HEK293 (cell line): ENCODE measurements around the gene OSBPL10.

Experiments
- CTCF ChIA-PET: fragments of 350-600 bp; formaldehyde crosslinking; extraction: SDS; loops from one replicate; lab custom pipeline; 2021; ENCODE audit warnings: antibody characterized with exemption; lab: Yijun Ruan, JAX
- POLR2A ChIA-PET: fragments of 300-600 bp; formaldehyde crosslinking; extraction: SDS; loops from one replicate; lab custom pipeline; 2020; ENCODE audit warnings: antibody characterized with exemption, inconsistent platforms; lab: Yijun Ruan, JAX
- H3K27ac ChIP-seq: fragments of 200-500 bp; sonication (Bioruptor generic); 2 replicates; pipeline ENCODE4 v1.5.1; 2014; ENCODE audit warnings: low read depth, low read length, control low read depth, inconsistent platforms; ENCODE audit errors: extremely low read depth
- H3K36me3 ChIP-seq, 2 experiments: fragments of 200-500 bp in 1 of 2; sonication (Bioruptor generic) in 1 of 2; 1 replicate in 1 of 2; 2 replicates in 1 of 2; pipeline ENCODE4 v1.5.1; 2014 to 2017; ENCODE audit warnings: inconsistent platforms in 2 of 2, low read length in 2 of 2; ENCODE audit not compliant: control insufficient read depth in 2 of 2, insufficient read depth in 1 of 2
- H3K4me1 ChIP-seq: fragments of 200-500 bp; sonication (Bioruptor generic); 2 replicates; pipeline ENCODE4 v1.5.1; 2014; ENCODE audit warnings: mild to moderate bottlenecking, low read length, inconsistent platforms; ENCODE audit not compliant: control insufficient read depth, insufficient read depth
- H3K4me3 ChIP-seq: 2 replicates; pipeline ENCODE4 v1.5.1; 2011; ENCODE audit warnings: low read depth, mild to moderate bottlenecking, control low read depth, low read length, moderate library complexity
- H3K9me3 ChIP-seq: fragments of 200-500 bp; sonication (Bioruptor generic); 2 replicates; pipeline ENCODE4 v1.5.1; 2014; ENCODE audit warnings: low read depth, low read length, inconsistent platforms; ENCODE audit not compliant: control insufficient read depth, insufficient read depth
- BCL11A ChIP-seq: fragments of 450-650 bp; formaldehyde crosslinking; IDR thresholded peaks from 2 replicates; pipeline ENCODE4 v1.5.1; 2016; ENCODE audit warnings: low read depth, missing biosample characterization, missing genetic modification characterization
- CTCF ChIP-seq: fragments of 450-650 bp; formaldehyde crosslinking; IDR thresholded peaks from 2 replicates; pipeline ENCODE4 v1.5.1; 2016; ENCODE audit warnings: missing biosample characterization, missing genetic modification characterization
- GLIS1 ChIP-seq: fragments of 450-650 bp; formaldehyde crosslinking; IDR thresholded peaks from 2 replicates; pipeline ENCODE4 v1.5.1; 2016; ENCODE audit warnings: missing biosample characterization, missing genetic modification characterization
- KLF8 ChIP-seq: fragments of 450-650 bp; formaldehyde crosslinking; IDR thresholded peaks from 2 replicates; pipeline ENCODE4 v1.5.1; 2016; ENCODE audit warnings: missing biosample characterization, missing genetic modification characterization
- OSR2 ChIP-seq: fragments of 450-650 bp; formaldehyde crosslinking; IDR thresholded peaks from 2 replicates; pipeline ENCODE4 v1.5.1; 2016; ENCODE audit warnings: missing biosample characterization, missing genetic modification characterization
- REPIN1 ChIP-seq: fragments of 450-650 bp; formaldehyde crosslinking; IDR thresholded peaks from 2 replicates; pipeline ENCODE4 v1.5.1; 2017; ENCODE audit warnings: missing biosample characterization, missing genetic modification characterization, low read depth
- SETDB1 ChIP-seq: IDR thresholded peaks from one replicate; pipeline ENCODE4 v1.6.1; 2017; ENCODE audit warnings: mild to moderate bottlenecking, low read length, moderate library complexity, mixed read lengths; ENCODE audit not compliant: insufficient read length
- ZFP3 ChIP-seq: fragments of 450-650 bp; formaldehyde crosslinking; IDR thresholded peaks from 2 replicates; pipeline ENCODE4 v1.5.1; 2016; ENCODE audit warnings: low read depth, missing biosample characterization, missing genetic modification characterization
- ZFP69B ChIP-seq: fragments of 450-650 bp; formaldehyde crosslinking; IDR thresholded peaks from 2 replicates; pipeline ENCODE4 v1.5.1; 2016; ENCODE audit warnings: missing biosample characterization, missing genetic modification characterization
- ZNF138 ChIP-seq: fragments of 450-650 bp; formaldehyde crosslinking; IDR thresholded peaks from 2 replicates; pipeline ENCODE4 v1.5.1; 2016; ENCODE audit warnings: missing biosample characterization, missing genetic modification characterization, borderline replicate concordance
- ZNF169 ChIP-seq: fragments of 450-650 bp; formaldehyde crosslinking; IDR thresholded peaks from 2 replicates; pipeline ENCODE4 v1.5.1; 2016; ENCODE audit warnings: missing biosample characterization, missing genetic modification characterization
- ZNF184 ChIP-seq: fragments of 450-650 bp; IDR thresholded peaks from 2 replicates; pipeline ENCODE4 v1.5.1; 2018; ENCODE audit warnings: missing biosample characterization, mild to moderate bottlenecking, missing genetic modification characterization
- ZNF239 ChIP-seq: fragments of 450-650 bp; formaldehyde crosslinking; IDR thresholded peaks from 2 replicates; pipeline ENCODE4 v1.5.1; 2016; ENCODE audit warnings: missing biosample characterization, missing genetic modification characterization
- ZNF248 ChIP-seq: fragments of 450-650 bp; formaldehyde crosslinking; IDR thresholded peaks from 2 replicates; pipeline ENCODE4 v1.5.1; 2017; ENCODE audit warnings: missing biosample characterization, missing genetic modification characterization
- ZNF416 ChIP-seq: fragments of 450-650 bp; formaldehyde crosslinking; IDR thresholded peaks from 2 replicates; pipeline ENCODE4 v1.5.1; 2016; ENCODE audit warnings: missing biosample characterization, missing genetic modification characterization
- ZNF449 ChIP-seq: fragments of 450-650 bp; formaldehyde crosslinking; IDR thresholded peaks from 2 replicates; pipeline ENCODE4 v1.5.1; 2017; ENCODE audit warnings: missing biosample characterization, mild to moderate bottlenecking, missing genetic modification characterization, moderate library complexity
- ZNF48 ChIP-seq: fragments of 450-650 bp; formaldehyde crosslinking; IDR thresholded peaks from 2 replicates; pipeline ENCODE4 v1.5.1; 2016; ENCODE audit warnings: missing biosample characterization, missing genetic modification characterization
- ZNF510 ChIP-seq: fragments of 450-650 bp; formaldehyde crosslinking; IDR thresholded peaks from 2 replicates; pipeline ENCODE4 v1.5.1; 2018; ENCODE audit warnings: mild to moderate bottlenecking, missing genetic modification characterization, missing biosample characterization; ENCODE audit not compliant: insufficient replicate concordance
- ZNF514 ChIP-seq: fragments of 450-650 bp; formaldehyde crosslinking; IDR thresholded peaks from 2 replicates; pipeline ENCODE4 v1.5.1; 2016; ENCODE audit warnings: missing biosample characterization, missing genetic modification characterization
- ZNF561 ChIP-seq: fragments of 450-650 bp; IDR thresholded peaks from 2 replicates; pipeline ENCODE4 v1.5.1; 2018; ENCODE audit warnings: missing biosample characterization, missing genetic modification characterization, borderline replicate concordance
- ZNF596 ChIP-seq: fragments of 450-650 bp; IDR thresholded peaks from 2 replicates; pipeline ENCODE4 v1.5.0; 2018; ENCODE audit warnings: missing biosample characterization, mild to moderate bottlenecking, missing genetic modification characterization, moderate library complexity
- ZNF621 ChIP-seq: fragments of 450-650 bp; formaldehyde crosslinking; IDR thresholded peaks from 2 replicates; pipeline ENCODE4 v1.5.1; 2017; ENCODE audit warnings: missing biosample characterization, missing genetic modification characterization
- ZNF670 ChIP-seq: fragments of 450-650 bp; formaldehyde crosslinking; IDR thresholded peaks from 2 replicates; pipeline ENCODE4 v1.5.1; 2016; ENCODE audit warnings: missing biosample characterization, missing genetic modification characterization, low read depth
- TF ChIP-seq, protein P1 (sequence below): fragments of 450-650 bp; formaldehyde crosslinking; IDR thresholded peaks from 2 replicates; pipeline ENCODE4 v1.5.1; 2016; ENCODE audit warnings: missing biosample characterization, missing genetic modification characterization

The OSBPL10 gene

DNA sequence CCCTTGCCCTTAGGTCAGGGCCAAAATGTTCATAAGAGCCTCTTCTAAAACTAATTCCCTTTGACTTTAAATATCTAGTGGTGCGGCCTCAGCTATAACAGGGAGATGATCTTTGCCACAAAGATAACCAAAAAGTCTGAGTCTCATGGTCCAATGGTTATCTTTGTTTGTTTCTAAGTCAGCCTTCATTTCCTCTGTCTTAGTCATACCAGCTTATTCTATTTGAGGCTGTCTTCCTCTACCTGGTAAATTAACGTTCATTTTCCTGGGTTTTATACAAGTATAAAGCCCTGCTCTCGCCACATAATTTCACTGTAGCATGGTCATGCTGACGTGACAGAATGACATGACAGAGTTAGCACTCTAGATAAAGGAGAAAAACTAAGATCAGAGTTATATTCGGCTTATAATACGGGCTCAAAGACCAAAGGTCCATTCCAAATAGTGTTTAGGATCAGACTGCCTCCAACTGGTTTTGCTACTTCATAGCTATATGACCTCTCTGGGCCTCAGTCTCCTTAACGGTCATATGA lies 18.9 kb upstream of the OSBPL10 start:
- H3K4me3 ChIP-seq: no peak overlapping the region
- CTCF ChIA-PET: interaction anchor here (1.0 to 1.1 kb wide), 2 partner anchors 10 to 20 kb away, joined by 3 to 4 read pairs; no protein-coding TSS in a partner anchor
- POLR2A ChIA-PET: no interaction called here
- H3K27ac ChIP-seq: no peak overlapping the region
- TF ChIP-seq CTCF (tag by site-specific recombination) (no peak), OSR2 (tag by site-specific recombination) (no peak), ZNF169 (tag by site-specific recombination) (no peak), ZNF248 (tag by site-specific recombination) (no peak), GLIS1 (tag by site-specific recombination) (no peak), ZFP69B (tag by site-specific recombination) (no peak), ZNF48 (tag by site-specific recombination) (no peak), SETDB1 (no peak), ZFP3 (tag by site-specific recombination) (no peak)
- TF ChIP-seq, protein P1, sequence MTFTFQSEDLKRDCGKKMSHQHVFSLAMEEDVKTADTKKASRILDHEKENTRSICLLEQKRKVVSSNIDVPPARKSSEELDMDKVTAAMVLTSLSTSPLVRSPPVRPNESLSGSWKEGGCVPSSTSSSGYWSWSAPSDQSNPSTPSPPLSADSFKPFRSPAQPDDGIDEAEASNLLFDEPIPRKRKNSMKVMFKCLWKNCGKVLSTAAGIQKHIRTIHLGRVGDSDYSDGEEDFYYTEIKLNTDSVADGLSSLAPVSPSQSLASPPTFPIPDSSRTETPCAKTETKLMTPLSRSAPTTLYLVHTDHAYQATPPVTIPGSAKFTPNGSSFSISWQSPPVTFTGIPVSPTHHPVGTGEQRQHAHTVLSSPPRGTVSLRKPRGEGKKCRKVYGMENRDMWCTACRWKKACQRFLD: no peak
- no peaks in the 10 kb centered on the region for H3K36me3 ChIP-seq
- no peaks in the 10 kb centered on the region for H3K4me1 ChIP-seq
- H3K9me3 ChIP-seq: no peaks in the 10 kb centered on the region

DNA sequence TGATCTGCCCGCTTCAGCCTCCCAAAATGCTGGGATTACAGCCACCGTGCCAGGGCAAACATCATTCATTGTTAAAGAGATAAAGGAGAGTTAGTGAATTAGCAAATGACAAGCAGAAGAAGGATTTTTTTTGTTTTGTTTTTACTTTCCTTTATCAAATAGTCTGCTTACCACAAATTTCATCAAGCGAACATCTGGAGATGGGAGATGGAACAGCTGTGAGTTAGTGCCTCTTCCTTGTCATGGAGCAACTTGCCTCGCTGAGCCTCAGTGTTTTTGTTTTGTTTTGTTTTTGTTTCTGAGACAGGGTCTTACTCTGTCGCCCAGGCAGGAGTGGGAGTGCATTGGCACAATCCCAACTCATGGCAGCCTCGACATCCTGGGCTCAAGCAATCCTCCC lies 16.4 kb upstream of the OSBPL10 start:
- no peaks in the 10 kb centered on the region for H3K9me3 ChIP-seq
- ChIA-PET POLR2A (no interaction called here), CTCF (no interaction called here)
- no peak overlapping the region for H3K27ac ChIP-seq
- H3K36me3 ChIP-seq: no peaks in the 10 kb centered on the region
- H3K4me3 ChIP-seq: no peak overlapping the region
- TF ChIP-seq ZNF596 (tag by site-specific recombination) (no peak), ZNF138 (no peak), ZNF449 (no peak), ZNF239 (tag by site-specific recombination) (no peak), ZNF621 (tag by site-specific recombination) (no peak), ZNF561 (tag by site-specific recombination) (no peak), ZNF184 (no peak), BCL11A (tag by site-specific recombination) (no peak), REPIN1 (tag by site-specific recombination) (no peak), ZNF416 (no peak), ZNF514 (tag by site-specific recombination) (no peak), KLF8 (tag by site-specific recombination) (no peak), ZNF510 (tag by site-specific recombination) (no peak), ZNF670 (tag by site-specific recombination) (no peak)
- H3K4me1 ChIP-seq: no peaks in the 10 kb centered on the region
